ENCODE measurements around the gene VRK2.
"Not testable (repeated sequence)": the region's sequence is repeated elsewhere in the genome, so short reads cannot be mapped to it uniquely, and the experiment has no call there.

DNA sequence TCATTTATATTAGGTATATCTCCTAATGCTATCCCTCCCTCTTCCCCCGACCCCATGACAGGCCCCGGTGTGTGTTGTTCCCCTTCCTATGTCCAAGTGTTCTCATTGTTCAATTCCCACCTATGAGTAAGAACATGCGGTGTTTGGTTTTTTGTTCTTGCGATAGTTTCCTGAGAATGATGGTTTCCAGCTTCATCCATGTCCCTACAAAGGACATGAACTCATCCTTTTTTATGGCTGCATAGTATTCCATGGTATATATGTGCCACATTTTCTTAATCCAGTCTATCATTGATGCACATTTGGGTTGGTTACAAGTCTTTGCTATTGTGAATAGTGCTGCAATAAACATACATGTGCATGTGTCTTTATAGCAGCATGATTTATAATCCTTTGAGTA is 46.2 kb downstream of the VRK2 start:
- TF ChIP-seq, protein P1, sequence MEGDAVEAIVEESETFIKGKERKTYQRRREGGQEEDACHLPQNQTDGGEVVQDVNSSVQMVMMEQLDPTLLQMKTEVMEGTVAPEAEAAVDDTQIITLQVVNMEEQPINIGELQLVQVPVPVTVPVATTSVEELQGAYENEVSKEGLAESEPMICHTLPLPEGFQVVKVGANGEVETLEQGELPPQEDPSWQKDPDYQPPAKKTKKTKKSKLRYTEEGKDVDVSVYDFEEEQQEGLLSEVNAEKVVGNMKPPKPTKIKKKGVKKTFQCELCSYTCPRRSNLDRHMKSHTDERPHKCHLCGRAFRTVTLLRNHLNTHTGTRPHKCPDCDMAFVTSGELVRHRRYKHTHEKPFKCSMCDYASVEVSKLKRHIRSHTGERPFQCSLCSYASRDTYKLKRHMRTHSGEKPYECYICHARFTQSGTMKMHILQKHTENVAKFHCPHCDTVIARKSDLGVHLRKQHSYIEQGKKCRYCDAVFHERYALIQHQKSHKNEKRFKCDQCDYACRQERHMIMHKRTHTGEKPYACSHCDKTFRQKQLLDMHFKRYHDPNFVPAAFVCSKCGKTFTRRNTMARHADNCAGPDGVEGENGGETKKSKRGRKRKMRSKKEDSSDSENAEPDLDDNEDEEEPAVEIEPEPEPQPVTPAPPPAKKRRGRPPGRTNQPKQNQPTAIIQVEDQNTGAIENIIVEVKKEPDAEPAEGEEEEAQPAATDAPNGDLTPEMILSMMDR (IDR thresholded peaks at IDR 0.05; ENCODE audit: poor library complexity, severe bottlenecking): not testable (repeated sequence)
- TF ChIP-seq POLR2AphosphoS5 (IDR thresholded peaks at IDR 0.05); TAF1 (IDR thresholded peaks at IDR 0.05; ENCODE audit: low read depth); EP300 (conservative IDR thresholded peaks at IDR 0.05; ENCODE audit: poor library complexity, severe bottlenecking); SMC3 (conservative IDR thresholded peaks at IDR 0.05; ENCODE audit: poor library complexity); EZH2 (IDR thresholded peaks at IDR 0.05; ENCODE audit: borderline replicate concordance, insufficient read depth, low read length, poor library complexity, severe bottlenecking): not testable (repeated sequence)
